ENCODE measurements around the gene AATK. TPM values are rescaled to one million over a fixed set of nuclear protein-coding genes. Genes with fewer than 3 reads are reported as not detected.
A peak's percentile ranks its signal among the peaks of the same experiment; 100 is the strongest.

Gene AATK
- total and polyA plus RNA-seq, 2 of the 4 experiments (the other 2 are of a cell fraction): under 0.01 to 0.21 TPM

DNA sequence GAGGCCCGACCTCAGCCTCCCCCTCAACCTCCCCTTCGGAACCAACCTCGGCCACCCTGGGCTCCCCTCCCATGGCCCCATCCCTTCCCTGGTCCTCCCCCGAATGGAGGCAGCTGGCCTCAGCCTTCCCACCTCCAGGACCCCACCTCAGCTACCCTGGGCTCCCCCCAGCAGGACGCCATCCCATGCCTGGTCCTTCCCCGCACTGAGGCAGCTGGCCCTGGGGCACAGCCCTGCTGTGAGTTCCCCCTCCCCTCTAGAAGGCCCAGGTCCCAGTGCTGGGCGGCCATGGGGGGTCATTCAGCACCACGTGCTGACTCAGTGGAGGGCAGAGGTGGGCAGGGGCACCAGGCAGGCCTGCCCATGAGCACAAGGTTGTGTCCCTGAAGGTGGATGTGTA is 29.7 kb downstream of the AATK start:
- TF ChIP-seq MXI1 (IDR thresholded peaks at IDR 0.05; ENCODE audit: borderline replicate concordance, low read depth, low read length): no peak
- TF ChIP-seq, protein P1, sequence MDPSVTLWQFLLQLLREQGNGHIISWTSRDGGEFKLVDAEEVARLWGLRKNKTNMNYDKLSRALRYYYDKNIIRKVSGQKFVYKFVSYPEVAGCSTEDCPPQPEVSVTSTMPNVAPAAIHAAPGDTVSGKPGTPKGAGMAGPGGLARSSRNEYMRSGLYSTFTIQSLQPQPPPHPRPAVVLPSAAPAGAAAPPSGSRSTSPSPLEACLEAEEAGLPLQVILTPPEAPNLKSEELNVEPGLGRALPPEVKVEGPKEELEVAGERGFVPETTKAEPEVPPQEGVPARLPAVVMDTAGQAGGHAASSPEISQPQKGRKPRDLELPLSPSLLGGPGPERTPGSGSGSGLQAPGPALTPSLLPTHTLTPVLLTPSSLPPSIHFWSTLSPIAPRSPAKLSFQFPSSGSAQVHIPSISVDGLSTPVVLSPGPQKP (IDR thresholded peaks at IDR 0.05; ENCODE audit: borderline replicate concordance, low read depth, low read length): no peak
- no peak for TF ChIP-seq SMC3 (IDR thresholded peaks at IDR 0.05; ENCODE audit: low read depth, low read length)
- TF ChIP-seq POLR2A (IDR thresholded peaks at IDR 0.05; ENCODE audit: low read depth, low read length): no peak
- no peak for TF ChIP-seq CEBPB (IDR thresholded peaks at IDR 0.05; ENCODE audit: low read depth, low read length)
- no peak for TF ChIP-seq BHLHE40 (IDR thresholded peaks at IDR 0.05; ENCODE audit: low read depth, low read length)
- TF ChIP-seq RAD21 (IDR thresholded peaks at IDR 0.05; ENCODE audit: low read length): no peak
- TF ChIP-seq, protein P2, sequence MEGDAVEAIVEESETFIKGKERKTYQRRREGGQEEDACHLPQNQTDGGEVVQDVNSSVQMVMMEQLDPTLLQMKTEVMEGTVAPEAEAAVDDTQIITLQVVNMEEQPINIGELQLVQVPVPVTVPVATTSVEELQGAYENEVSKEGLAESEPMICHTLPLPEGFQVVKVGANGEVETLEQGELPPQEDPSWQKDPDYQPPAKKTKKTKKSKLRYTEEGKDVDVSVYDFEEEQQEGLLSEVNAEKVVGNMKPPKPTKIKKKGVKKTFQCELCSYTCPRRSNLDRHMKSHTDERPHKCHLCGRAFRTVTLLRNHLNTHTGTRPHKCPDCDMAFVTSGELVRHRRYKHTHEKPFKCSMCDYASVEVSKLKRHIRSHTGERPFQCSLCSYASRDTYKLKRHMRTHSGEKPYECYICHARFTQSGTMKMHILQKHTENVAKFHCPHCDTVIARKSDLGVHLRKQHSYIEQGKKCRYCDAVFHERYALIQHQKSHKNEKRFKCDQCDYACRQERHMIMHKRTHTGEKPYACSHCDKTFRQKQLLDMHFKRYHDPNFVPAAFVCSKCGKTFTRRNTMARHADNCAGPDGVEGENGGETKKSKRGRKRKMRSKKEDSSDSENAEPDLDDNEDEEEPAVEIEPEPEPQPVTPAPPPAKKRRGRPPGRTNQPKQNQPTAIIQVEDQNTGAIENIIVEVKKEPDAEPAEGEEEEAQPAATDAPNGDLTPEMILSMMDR (conservative IDR thresholded peaks at IDR 0.05; ENCODE audit: low read depth, low read length): no peak
- no peak for TF ChIP-seq MAZ (IDR thresholded peaks at IDR 0.05; ENCODE audit: borderline replicate concordance, low read depth, low read length)
- no peak for TF ChIP-seq RFX5 (IDR thresholded peaks at IDR 0.05; ENCODE audit: low read depth, low read length)
- no peak for TF ChIP-seq MAFK (IDR thresholded peaks at IDR 0.05; ENCODE audit: low read depth, low read length)
- no peak for TF ChIP-seq FOS (IDR thresholded peaks at IDR 0.05; ENCODE audit: low read depth, low read length)
- TF ChIP-seq NFE2L2 (IDR thresholded peaks at IDR 0.05; ENCODE audit: low read depth, low read length): no peak
- TF ChIP-seq, protein P3, sequence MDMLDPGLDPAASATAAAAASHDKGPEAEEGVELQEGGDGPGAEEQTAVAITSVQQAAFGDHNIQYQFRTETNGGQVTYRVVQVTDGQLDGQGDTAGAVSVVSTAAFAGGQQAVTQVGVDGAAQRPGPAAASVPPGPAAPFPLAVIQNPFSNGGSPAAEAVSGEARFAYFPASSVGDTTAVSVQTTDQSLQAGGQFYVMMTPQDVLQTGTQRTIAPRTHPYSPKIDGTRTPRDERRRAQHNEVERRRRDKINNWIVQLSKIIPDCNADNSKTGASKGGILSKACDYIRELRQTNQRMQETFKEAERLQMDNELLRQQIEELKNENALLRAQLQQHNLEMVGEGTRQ (IDR thresholded peaks at IDR 0.05; ENCODE audit: low read depth, low read length): no peak
- no peak for TF ChIP-seq RCOR1 (IDR thresholded peaks at IDR 0.05; ENCODE audit: insufficient replicate concordance, low read length)
- TF ChIP-seq CHD1 (IDR thresholded peaks at IDR 0.05; ENCODE audit: low read depth, low read length): no peak
- H4K20me1 ChIP-seq (ENCODE audit: insufficient read depth, low read length): no peaks in the 10 kb centered on the region
- H3K4ac ChIP-seq (ENCODE audit: low read depth, low read length): no peak overlapping the region
- H3K23ac ChIP-seq (ENCODE audit: low read depth, low read length): no peak overlapping the region
- no peak overlapping the region for H4K8ac ChIP-seq (ENCODE audit: low read depth in 2 of 2, low read length in 2 of 2)
- no peak overlapping the region for H3K4me2 ChIP-seq (ENCODE audit: low read depth, low read length)
- no peak overlapping the region for H3K18ac ChIP-seq (ENCODE audit: low read depth, low read length)
- no peak overlapping the region for H3K56ac ChIP-seq (ENCODE audit: extremely low read depth, insufficient read depth, low read length)
- intact Hi-C loops (cut with micrococcal nuclease): no loop called here
- peaks cover 3% of the 10 kb centered on the region; the same call in 1 of the 2 replicates for H3K9me1 ChIP-seq (ENCODE audit: insufficient read depth, low read length)
- DNase-seq (no peak), ATAC-seq (ENCODE audit: low read depth) (no peak)
- no peak overlapping the region for H2AFZ ChIP-seq (replicated peaks; ENCODE audit: low read length, poor library complexity)
- dilution Hi-C loops (cut with HindIII; ENCODE audit: low sequenced_read_pairs, unreplicated experiment): no loop called here
- no peak overlapping the region for H2BK120ac ChIP-seq (ENCODE audit: low read depth, low read length)
- H3K14ac ChIP-seq (replicated peaks; ENCODE audit: low read depth, low read length): no peak overlapping the region
- BruUV-seq (replicated peaks): no TSS peak
- H3K4me1 ChIP-seq (ENCODE audit: control insufficient read depth, insufficient read depth, low read length): no peaks in the 10 kb centered on the region
- no peak overlapping the region for H2BK20ac ChIP-seq (ENCODE audit: low read depth, low read length)
- H3K27ac ChIP-seq (ENCODE audit: insufficient read depth, low read length): no peak overlapping the region
- H4K91ac ChIP-seq (ENCODE audit: insufficient read depth, low read depth, low read length): no peak overlapping the region
- no peak overlapping the region for H3K9ac ChIP-seq (ENCODE audit: low read depth, low read length)
- H3K9me3 ChIP-seq (ENCODE audit: control insufficient read depth, insufficient read depth, low read length): no peaks in the 10 kb centered on the region
- no peaks in the 10 kb centered on the region for H3K36me3 ChIP-seq (ENCODE audit: control insufficient read depth, insufficient read depth, low read length)
- POLR2A ChIA-PET (ENCODE audit: unreplicated experiment): no interaction called here
- 72% methylated on average over 2 of the region's 8 CpGs; no CpG with 5 or more reads in 1 of the 2 experiments for WGBS, 2 experiments (ENCODE audit: extremely low coverage in 2 of 2, insufficient read length in 1 of 2)
- no peak overlapping the region for H3K4me3 ChIP-seq (ENCODE audit: insufficient read depth, low read depth, low read length)
- in situ Hi-C loops (cut with MboI; ENCODE audit: low sequenced_read_pairs): no loop called here
- H2BK15ac ChIP-seq (ENCODE audit: low read depth, low read length): no peak overlapping the region
- CTCF ChIA-PET: no interaction called here
- no peak overlapping the region for H2BK5ac ChIP-seq (ENCODE audit: low read depth, low read length, poor library complexity, severe bottlenecking)
- peak overlapping the region; percentile 23 for H2AK9ac ChIP-seq (replicated peaks; ENCODE audit: low read depth, low read length, poor library complexity)
- no peak overlapping the region for H4K5ac ChIP-seq (ENCODE audit: low read depth, low read length)
- H2AK5ac ChIP-seq (ENCODE audit: low read depth, low read length): no peak overlapping the region
- H3K79me1 ChIP-seq (ENCODE audit: low read depth in 1 of 2, low read length in 2 of 2): no peaks in the 10 kb centered on the region
- peaks cover 14% of the 10 kb centered on the region; the same call in 1 of the 2 replicates for H3K27me3 ChIP-seq (ENCODE audit: control insufficient read depth, insufficient read depth, low read length)

Data from IMR-90 (cell line).